ENCODE results near the gene MBNL1.
A peak's percentile ranks its signal among the peaks of the same experiment; 100 is the strongest.

MBNL1 gene

GRCh38 chr3:152277198-152277597 is 8.5 kb downstream of the MBNL1 start:
- no peak for DNase-seq

DNA sequence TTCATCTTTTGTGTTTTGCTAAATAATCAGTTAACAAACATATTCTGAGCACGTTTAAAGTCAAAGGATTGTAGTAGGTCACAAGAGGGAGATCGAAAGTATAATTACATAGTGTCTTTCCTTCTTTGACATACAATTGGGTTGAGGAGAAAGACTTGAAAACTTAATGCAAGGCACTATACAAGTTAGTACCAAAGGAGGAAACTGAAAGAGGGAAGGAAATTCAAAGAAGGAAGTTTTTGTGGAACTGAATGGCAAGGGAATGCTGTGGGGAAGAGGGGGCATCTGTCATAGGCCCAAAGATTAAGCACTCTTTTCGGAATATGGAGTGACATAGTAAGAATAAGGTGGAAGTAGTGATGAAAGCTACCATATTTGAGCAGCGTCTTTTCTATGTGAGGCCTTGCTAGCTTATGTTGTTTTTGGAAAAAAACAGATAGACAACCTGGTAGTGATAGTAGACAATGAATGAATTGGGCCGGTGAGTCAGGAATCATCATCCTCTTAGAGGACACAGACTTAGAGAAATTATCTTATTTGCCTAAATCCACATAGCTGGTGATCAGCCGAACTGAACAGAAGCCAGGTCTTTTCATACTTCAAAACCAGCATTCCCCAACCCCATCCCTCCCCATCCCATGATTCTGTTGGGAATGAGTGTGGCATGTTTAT is 10.2 kb downstream of the MBNL1 start:
- no peak for DNase-seq

DNA sequence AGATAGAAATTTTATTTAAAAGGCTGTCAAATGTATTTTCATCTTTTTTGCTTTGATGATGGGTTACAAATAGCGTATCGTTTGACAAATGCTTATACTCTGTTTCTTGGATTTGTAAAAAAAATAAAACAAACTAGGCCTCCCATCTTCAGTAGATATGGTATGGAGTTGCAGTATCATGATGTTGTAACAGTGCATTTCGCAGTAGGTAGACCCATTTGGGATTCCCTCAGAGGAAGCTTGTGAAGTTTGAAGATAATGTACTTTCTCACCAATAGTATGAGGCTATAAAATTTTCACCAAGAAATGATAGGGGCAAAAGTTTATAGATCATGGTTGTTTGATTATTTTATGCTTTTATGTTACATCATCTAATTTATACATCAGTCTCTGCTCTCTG is 10.8 kb downstream of the MBNL1 start:
- no peak for DNase-seq

GRCh38 chr3:152280539-152280938 is 11.8 kb downstream of the MBNL1 start:
- DNase-seq, result no peak

- no peak for DNase-seq
Measured at GRCh38 chr3:152281133-152281713, 12.5 kb downstream of the MBNL1 start.

DNA sequence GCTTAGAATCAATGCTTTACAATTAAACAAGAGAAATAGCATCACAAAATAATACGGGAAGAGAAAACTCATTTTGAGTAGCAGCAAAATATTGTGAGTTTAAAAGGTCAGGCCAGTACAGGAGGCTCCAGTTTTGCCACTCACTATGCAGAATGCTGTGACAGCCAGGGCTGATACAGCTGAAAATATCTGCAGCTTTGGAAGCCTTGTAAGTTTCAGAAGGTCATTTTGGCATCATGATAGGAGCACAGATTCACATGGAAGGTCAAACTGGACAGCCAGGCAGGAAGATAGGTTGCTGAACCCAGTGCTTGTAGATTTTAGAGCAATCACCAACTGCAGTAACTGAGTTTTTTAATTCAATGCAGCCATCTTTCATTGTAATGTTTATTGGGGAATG is 14.1 kb downstream of the MBNL1 start:
- no peak for DNase-seq

GRCh38 chr3:152283492-152284381 is 15.0 kb downstream of the MBNL1 start:
- no peak for DNase-seq

GRCh38 chr3:152284906-152285305 is 16.2 kb downstream of the MBNL1 start:
- no peak for DNase-seq

- DNase-seq, result peak; percentile 33
Measured at GRCh38 chr3:152285509-152285908, 16.8 kb downstream of the MBNL1 start.

GRCh38 chr3:152287898-152288576 is 19.3 kb downstream of the MBNL1 start:
- no peak for DNase-seq

GRCh38 chr3:152288681-152289080 is 20.0 kb downstream of the MBNL1 start:
- DNase-seq, result no peak

DNA sequence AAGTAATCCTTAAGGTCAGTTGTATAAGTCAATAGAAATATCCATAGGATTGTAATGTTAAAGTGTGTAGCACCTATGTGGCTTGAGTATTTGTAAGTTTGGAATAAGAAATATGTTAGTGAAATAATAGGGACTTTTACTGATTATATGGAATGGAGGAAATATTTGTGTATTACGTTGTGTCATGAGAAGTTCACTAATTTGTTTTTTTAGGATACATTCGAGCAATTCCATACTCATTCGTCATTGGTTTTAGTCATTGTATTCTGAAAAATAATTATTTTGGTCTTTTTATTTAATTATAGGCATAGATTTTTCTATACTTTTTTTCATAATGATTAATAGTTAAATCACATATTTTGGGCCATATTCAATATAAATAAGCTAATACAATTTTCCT is 21.0 kb downstream of the MBNL1 start:
- no peak for DNase-seq

GRCh38 chr3:152290374-152290773 is 21.6 kb downstream of the MBNL1 start:
- DNase-seq, result no peak

DNA sequence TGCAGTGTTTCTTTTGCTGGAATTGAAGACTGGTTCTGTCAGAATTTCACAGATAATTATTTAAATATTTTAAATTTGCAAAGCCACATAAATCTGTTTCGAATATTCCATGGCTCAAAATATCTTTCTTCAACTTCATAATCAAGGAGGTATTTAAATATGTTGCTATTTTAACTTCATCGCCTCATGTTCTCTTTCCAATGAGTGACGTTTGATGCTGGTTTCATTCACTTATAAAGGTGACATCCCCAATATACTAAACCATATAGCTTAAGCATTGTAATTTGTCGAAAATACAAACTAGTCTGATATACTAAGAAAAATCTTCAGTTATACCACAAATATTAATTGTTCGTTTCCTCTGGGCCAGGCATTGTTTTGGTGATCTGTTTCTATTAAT is 22.5 kb downstream of the MBNL1 start:
- DNase-seq, result no peak

- DNase-seq, result no peak
Measured at GRCh38 chr3:152291649-152292066, 22.9 kb downstream of the MBNL1 start.

GRCh38 chr3:152292366-152292765 is 23.6 kb downstream of the MBNL1 start:
- no peak for DNase-seq

DNA sequence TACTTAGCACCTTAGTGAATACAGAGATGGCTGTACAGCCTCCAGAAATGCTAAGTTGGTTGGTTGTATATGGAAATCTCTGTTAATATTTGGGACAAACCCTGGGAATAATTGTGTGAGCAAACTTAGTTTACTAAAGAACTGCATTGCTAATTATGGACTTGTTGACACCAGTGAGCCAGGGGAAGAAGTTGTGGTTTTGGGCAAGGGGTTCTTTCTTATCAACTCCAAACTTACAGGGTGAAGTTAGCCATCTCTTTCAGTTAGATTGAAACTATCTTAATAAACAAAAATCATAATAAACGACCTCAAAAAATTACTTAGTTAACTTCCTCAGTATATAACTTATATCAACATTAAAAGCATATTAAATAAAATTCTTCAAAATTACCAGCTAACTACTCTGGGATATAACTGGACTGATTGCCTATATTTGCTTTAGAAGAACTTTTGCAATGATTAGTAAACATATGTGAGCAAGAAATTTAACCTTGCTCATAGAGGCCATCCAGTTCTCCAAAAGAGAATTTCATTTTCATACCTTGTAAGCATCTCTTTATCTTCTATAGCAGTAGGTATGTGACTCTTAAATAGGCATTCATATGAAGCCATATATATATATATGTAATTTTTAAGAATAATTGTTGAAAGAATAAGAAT is 24.7 kb downstream of the MBNL1 start:
- DNase-seq, result no peak

- DNase-seq, result no peak
Measured at GRCh38 chr3:152295344-152295743, 26.6 kb downstream of the MBNL1 start.

DNA sequence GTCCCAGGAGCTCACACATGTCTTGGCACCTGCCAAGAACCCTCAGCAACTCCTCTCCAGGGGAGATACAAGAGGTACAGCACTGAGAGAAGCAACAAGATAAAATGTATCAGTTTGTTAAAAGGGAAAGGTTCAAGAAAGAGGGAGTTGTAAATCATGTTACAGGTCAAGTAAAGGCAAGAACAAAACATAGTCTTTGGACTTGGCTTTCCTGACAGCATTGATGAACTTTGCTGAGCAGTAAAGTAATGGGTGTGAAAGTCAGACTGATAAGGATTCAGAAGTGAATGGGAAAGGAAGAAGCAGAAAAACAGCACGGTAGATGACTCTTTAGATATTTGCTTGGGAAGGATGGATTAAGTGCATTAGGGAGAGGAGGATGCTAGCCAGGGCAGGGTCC is 27.1 kb downstream of the MBNL1 start:
- DNase-seq, result no peak

- no peak for DNase-seq
Measured at GRCh38 chr3:152296382-152296781, 27.7 kb downstream of the MBNL1 start.

GRCh38 chr3:152296971-152297370 is 28.2 kb downstream of the MBNL1 start:
- no peak for DNase-seq

- DNase-seq, result peak; percentile 93
Measured at GRCh38 chr3:152298393-152299248, 29.9 kb downstream of the MBNL1 start.
